ENCODE measurements around the gene LAMC3.

Gene LAMC3

DNA sequence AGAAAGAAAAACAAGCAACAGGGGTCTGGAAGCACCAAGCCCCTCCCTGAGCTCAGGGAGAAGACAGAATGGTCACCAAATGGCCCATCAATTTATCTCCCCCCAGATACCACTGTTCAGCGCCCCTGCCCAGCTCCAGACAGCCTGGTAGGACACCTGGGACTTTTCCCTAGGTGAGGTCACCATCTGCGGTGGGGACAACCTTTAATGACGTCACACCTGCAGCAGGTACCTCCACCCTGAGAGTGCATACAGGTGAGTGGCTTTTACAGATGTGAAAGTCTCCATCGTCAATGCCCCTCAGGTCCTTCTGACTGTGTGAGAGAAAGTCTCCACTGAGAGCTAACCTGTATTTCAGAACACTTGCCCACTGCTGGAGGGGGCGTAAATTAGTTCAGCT is 34.3 kb upstream of the LAMC3 start:
- Histone ChIP-seq H3K27ac (no peak overlapping the region), H3K4me1 (no peaks in the 10 kb centered on the region), H3K36me3 (no peaks in the 10 kb centered on the region), H3K9me3 (no peaks in the 10 kb centered on the region), H3K27me3 (peaks cover 0 to 61% of the 10 kb centered on the region in 2 donors), H3K4me3 (no peak overlapping the region)
- intact Hi-C loops (cut with DNase I; ENCODE audit: low total_unique reads): no loop called here
- DNase-seq: no peak
- TF ChIP-seq, protein P1, sequence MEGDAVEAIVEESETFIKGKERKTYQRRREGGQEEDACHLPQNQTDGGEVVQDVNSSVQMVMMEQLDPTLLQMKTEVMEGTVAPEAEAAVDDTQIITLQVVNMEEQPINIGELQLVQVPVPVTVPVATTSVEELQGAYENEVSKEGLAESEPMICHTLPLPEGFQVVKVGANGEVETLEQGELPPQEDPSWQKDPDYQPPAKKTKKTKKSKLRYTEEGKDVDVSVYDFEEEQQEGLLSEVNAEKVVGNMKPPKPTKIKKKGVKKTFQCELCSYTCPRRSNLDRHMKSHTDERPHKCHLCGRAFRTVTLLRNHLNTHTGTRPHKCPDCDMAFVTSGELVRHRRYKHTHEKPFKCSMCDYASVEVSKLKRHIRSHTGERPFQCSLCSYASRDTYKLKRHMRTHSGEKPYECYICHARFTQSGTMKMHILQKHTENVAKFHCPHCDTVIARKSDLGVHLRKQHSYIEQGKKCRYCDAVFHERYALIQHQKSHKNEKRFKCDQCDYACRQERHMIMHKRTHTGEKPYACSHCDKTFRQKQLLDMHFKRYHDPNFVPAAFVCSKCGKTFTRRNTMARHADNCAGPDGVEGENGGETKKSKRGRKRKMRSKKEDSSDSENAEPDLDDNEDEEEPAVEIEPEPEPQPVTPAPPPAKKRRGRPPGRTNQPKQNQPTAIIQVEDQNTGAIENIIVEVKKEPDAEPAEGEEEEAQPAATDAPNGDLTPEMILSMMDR (IDR thresholded peaks at IDR 0.05): no peak

DNA sequence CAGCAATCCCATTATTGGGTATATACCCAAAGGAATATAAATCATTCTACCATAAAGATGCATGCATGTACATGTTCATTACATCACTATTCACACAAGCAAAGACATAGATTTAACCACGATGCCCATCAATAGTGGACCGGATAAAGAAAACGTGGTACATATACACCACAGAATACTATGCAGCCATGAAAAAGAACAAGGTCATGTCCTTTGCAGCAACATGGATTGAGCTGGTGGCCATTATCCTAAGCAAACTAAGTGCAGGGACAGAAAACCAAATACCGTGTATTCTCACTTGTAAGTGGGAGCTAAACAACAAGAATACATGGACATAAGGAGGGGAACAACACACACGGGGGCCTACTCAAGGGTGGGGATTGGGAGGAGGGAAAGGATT is 33.8 kb upstream of the LAMC3 start:
- H3K36me3 ChIP-seq: no peaks in the 10 kb centered on the region
- DNase-seq: no peak
- no peak overlapping the region for H3K27ac ChIP-seq
- peaks cover 0 to 66% of the 10 kb centered on the region in 2 donors for H3K27me3 ChIP-seq
- TF ChIP-seq, protein P1 (IDR thresholded peaks at IDR 0.05): no peak
- H3K4me1 ChIP-seq: no peaks in the 10 kb centered on the region
- no peaks in the 10 kb centered on the region for H3K9me3 ChIP-seq
- intact Hi-C loops (cut with DNase I; ENCODE audit: low total_unique reads): no loop called here
- H3K4me3 ChIP-seq: no peak overlapping the region

DNA sequence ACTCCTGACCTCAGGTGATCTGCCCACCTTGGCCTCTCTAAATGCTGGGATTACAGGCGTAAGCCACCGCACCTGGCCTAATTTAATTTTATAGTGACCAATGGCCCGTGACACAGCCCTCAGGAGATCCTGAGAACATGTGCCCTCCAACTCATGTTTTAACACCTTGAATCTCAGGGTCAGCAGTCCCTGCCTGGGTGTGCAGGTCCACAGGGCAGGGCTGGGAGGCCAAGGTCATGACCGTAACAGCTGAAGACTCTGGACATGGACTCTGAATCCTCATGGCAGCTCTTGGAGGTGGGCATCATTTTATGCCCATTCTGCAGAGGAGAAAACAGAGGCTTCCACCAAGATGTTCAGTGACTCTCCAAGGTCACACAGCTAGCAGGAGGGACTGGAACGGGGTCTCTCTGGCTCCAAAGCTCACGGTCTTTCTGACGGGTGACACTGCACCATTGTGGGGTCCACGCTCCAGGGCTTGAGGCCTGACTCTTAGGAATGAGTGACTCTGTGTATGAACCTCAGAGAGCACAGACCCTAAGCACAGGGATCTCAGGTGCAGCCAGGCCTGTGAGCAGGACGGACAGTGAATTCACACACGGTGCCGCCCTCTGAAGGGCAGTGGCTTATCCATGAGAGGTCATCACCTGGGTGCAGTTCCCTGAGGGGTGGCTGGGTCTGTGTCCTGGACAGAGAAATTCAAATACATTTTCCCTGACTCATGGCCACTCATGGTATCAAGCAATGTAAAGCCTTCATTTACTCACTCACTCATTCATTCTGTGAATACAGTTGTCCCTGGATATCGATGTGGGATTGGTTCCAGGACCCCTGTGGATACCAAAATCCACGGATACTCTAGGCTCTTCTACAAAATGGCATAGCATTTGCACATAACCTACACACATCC is 32.8 kb upstream of the LAMC3 start:
- no peaks in the 10 kb centered on the region for H3K9me3 ChIP-seq
- no peak for DNase-seq
- TF ChIP-seq, protein P1 (IDR thresholded peaks at IDR 0.05): no peak
- no peak overlapping the region for H3K27ac ChIP-seq
- peaks cover 0 to 73% of the 10 kb centered on the region in 2 donors for H3K27me3 ChIP-seq
- H3K4me3 ChIP-seq: no peak overlapping the region
- no peaks in the 10 kb centered on the region for H3K36me3 ChIP-seq
- intact Hi-C loops (cut with DNase I; ENCODE audit: low total_unique reads): no loop called here
- H3K4me1 ChIP-seq: no peaks in the 10 kb centered on the region

DNA sequence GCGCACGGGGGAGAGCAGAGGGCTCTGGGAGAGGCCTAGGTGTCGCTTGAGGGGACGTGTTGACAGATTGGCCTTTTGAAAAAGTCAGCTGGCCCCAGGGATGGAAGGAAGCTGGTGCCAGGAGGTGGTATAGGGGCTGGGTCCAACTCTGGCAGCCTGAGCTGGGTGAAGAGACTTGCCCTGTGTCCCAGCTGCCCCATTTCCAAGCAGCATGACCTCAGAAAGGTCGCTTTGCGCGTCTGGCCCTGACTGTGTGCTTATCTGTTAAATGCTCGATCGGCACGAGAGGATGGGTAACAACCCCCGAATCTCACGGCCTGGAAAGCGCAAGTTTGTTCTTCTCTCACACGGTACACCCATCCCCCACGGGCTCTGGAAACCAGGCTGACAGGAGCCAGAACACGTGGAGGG is 31.2 kb upstream of the LAMC3 start:
- Histone ChIP-seq H3K9me3 (no peaks in the 10 kb centered on the region), H3K36me3 (no peaks in the 10 kb centered on the region), H3K27ac (no peak overlapping the region), H3K4me3 (no peak overlapping the region), H3K4me1 (no peaks in the 10 kb centered on the region), H3K27me3 (peaks cover 0 to 63% of the 10 kb centered on the region in 2 donors)
- intact Hi-C loops (cut with DNase I; ENCODE audit: low total_unique reads): no loop called here
- TF ChIP-seq, protein P1 (IDR thresholded peaks at IDR 0.05): no peak
- DNase-seq: no peak

DNA sequence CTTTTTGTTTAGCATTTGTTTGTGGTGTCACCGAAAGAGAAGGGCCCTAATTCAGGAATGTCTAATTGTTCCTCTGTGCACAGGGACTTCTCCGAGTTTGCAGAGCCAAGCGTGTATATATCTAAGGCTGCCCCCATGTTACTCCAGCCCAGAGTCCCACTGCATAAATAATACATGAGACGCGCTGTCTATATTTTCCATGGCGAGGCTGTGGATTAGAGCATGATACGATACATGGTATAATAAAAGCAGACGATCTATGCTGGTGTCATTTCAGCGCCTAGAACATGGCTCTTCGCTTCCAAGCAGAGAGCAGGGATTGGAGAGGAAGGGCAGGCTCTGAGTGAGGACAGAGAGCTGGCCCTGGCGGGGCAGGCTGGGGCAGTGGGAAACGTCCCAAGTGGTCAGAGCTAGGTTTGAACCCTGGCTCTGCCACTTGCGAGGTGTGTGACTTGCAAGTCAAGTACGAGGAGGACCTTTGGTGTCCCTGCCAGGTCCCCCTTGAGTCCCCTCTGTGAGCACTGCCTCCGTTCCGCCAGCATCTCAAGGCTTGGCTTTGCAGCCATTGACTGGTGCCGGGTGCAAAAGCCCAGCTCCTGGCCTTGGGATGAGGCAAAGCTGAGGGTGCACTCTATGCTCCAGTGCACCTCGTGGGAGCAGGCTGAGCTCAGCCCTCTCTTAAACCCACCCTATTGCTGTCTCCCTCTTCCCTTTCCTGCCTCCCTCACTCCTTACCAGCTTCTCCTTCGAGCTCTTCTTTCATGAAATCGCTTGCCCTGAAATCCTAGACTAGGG is 29.2 kb upstream of the LAMC3 start:
- Histone ChIP-seq H3K9me3 (no peaks in the 10 kb centered on the region), H3K36me3 (no peaks in the 10 kb centered on the region), H3K27me3 (peaks cover 0 to 45% of the 10 kb centered on the region in 2 donors), H3K27ac (no peak overlapping the region), H3K4me1 (no peaks in the 10 kb centered on the region), H3K4me3 (no peak overlapping the region)
- DNase-seq: no peak
- intact Hi-C loops (cut with DNase I; ENCODE audit: low total_unique reads): no loop called here
- TF ChIP-seq, protein P1 (IDR thresholded peaks at IDR 0.05): no peak

Measured in tibial artery (tissue), 4 donors.